Islet of Langerhans (tissue), 1 donor: Measurements from ENCODE around the gene TMEM273.
"Not testable (repeated sequence)": the region's sequence is repeated elsewhere in the genome, so short reads cannot be mapped to it uniquely, and the experiment has no call there.

Source experiments
- FAIRE-seq: peaks from one replicate; lab custom pipeline; 2011; peaks lifted over from hg19 to GRCh38; lab: Jason Lieb, UNC

The TMEM273 gene

GRCh38 chr10:49204119-49204518 is 15.9 kb upstream of the TMEM273 start:
- FAIRE-seq, result no peak

GRCh38 chr10:49202266-49202665 is 14.1 kb upstream of the TMEM273 start:
- FAIRE-seq, result no peak

- no peak for FAIRE-seq
Observed at GRCh38 chr10:49200854-49201253, 12.7 kb upstream of the TMEM273 start.

DNA sequence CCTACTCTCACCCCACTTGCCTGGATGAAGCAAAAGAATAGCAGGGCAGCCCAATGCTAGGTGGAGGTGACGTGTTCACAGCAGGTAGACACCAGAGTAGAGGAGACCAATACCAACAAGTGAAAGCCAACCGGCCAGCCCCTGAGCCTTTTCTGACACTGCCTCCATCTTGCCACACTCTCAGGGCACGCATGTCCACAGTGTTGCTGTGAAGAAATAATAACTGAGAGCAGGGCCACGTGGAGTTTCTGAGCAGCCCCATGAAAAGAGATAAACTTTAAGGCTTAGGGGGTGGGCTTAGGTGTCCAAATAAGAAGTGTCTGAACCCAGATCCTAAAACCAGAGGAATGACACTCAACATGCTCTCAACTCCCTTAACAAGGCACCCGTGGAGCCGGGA is 9.0 kb upstream of the TMEM273 start:
- no peak for FAIRE-seq

- FAIRE-seq, result not testable (repeated sequence)
Observed at GRCh38 chr10:49195864-49196263, 7.7 kb upstream of the TMEM273 start.

- no peak for FAIRE-seq
Observed at GRCh38 chr10:49194212-49194920, 6.2 kb upstream of the TMEM273 start.

DNA sequence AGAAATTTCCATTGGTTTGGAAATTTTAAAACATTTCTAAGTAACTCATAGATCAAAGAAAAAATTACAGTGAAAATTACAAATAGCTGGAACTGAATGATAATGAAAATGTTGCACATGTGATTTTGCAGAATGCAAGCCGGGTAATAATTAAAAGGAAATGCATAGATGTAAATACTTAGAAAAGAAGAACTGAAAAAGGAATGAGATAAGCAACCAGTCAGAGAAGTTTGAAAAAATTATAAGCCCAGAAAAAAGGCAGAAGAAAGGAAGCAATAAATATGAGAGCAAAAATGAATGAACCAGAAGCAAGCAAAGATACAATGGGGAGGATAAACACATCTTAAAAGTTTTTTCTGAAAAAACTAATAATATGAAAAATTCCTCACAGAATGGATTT is 3.2 kb upstream of the TMEM273 start:
- FAIRE-seq, result no peak

- no peak for FAIRE-seq
Observed at GRCh38 chr10:49189422-49189821, 1.2 kb upstream of the TMEM273 start.

DNA sequence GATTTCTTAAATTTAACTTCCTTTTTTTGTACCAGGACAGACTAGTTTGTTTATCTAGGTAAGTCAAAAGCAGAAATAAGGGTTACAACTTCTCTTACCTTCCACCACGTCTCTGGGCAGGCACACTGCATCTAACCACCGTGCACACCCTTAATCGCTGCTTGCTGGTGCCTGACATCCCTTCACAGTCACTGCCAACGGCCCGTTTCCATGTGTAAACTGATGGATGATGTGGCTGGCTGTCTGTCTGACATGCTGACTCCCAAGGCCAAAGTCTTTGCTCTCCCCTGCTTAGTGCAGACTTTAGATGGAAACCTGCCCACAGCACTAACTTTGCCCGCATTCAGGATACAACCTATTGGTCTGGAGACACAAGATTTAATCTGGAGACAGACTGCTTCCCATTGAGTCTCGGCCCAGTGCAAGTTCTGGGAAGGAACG is 1.1 kb downstream of the TMEM273 start:
- no peak for FAIRE-seq

DNA sequence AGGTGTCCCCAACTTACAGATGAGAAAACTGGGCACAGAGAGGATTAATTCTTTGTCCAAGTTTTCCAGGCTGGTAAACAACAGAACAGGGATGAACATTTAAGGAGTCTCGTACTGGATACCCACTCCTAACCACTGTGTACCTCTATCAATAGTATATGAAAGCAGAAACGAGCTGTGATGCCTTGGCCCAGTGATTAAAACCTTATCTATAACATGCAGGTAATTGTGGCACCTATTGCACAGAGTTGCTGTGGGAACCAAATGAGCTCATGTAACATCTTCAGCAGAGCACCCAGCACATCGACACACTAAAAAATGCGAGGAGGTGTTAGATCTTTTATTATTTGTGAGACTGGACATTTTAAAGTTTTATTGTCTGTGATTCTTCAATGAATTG is 1.6 kb downstream of the TMEM273 start:
- FAIRE-seq, result no peak

GRCh38 chr10:49185213-49185612 is 3.0 kb downstream of the TMEM273 start:
- no peak for FAIRE-seq

- no peak for FAIRE-seq
Observed at GRCh38 chr10:49184642-49185111, 3.5 kb downstream of the TMEM273 start.

DNA sequence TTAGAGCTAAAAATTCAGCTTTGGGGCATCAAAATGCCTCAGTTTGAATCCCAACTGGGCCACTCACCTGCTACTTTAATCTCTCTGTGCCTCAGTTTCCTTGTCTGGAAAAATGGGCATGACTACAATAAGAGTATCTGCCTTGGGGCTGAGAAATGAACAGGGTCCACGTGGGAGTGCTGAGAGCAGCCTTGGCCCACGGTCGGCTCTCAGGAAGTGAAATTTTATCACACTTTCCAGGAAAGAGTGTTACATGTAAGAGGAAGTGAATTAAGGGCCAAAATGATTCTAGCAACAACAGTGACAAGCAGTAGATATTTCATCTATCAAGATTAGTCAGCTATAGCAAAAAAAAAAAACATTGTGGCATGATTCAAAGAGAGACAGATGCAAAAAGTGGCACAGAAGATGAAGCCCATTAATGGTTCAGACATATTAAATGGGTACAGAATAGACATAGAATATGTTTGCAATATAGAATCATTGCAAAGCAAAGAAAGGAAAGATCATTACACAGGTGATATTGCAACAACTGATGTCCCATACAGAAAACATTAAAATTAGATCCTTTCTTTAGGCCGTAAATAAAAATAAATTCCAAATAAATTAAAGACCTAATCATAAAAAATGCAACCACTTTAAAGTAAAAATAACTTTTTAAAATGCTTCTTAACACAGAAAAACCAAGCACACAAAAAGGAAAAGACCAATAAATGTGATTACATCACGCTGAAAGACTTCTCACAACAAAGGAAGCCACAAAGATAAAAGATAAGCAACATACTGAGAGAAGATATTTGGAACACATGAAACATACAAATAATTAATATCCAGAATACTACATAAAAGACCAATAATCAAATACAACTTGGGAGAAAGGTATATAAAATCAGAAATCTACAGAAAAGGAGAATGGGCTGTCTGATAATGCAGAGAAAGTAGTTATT is 4.3 kb downstream of the TMEM273 start:
- FAIRE-seq, result no peak

- FAIRE-seq, result no peak
Observed at GRCh38 chr10:49182776-49183175, 5.4 kb downstream of the TMEM273 start.

GRCh38 chr10:49180444-49180860 is 7.7 kb downstream of the TMEM273 start:
- no peak for FAIRE-seq

DNA sequence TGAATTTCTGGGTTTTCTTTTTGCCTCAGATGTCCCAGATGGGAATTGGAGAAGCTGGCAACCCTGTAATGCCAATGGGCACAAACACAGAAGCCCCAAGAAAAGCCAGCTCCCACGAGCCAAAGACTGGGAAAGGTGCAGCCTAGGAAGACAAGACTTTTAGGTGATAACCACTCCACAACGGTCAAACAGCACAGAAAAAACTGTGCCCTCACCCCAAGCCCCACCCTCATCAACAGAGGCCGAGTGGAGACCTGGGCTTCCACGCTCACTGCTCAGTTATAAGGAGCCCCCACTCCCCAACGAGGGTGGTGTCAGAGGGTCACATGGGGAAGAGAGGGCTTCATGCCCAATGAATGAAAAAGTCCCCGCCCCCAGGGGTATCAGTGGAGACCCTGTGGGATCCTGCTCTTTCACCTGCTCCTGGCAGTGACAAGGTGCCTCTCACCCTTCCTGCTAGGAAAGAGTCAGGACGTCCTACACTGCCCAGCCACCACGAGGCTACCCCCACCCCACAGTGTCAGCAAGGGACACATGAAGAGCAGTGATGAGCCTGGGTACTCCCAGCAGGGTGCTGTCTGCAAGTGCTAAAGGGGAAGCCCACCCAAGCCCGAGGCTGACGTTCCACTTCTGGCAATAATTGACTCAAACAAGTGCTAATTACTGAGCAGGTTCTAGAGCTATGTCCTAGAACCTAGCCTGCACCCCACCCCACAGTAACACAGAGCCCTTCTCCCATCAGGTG is 8.3 kb downstream of the TMEM273 start:
- FAIRE-seq, result no peak

DNA sequence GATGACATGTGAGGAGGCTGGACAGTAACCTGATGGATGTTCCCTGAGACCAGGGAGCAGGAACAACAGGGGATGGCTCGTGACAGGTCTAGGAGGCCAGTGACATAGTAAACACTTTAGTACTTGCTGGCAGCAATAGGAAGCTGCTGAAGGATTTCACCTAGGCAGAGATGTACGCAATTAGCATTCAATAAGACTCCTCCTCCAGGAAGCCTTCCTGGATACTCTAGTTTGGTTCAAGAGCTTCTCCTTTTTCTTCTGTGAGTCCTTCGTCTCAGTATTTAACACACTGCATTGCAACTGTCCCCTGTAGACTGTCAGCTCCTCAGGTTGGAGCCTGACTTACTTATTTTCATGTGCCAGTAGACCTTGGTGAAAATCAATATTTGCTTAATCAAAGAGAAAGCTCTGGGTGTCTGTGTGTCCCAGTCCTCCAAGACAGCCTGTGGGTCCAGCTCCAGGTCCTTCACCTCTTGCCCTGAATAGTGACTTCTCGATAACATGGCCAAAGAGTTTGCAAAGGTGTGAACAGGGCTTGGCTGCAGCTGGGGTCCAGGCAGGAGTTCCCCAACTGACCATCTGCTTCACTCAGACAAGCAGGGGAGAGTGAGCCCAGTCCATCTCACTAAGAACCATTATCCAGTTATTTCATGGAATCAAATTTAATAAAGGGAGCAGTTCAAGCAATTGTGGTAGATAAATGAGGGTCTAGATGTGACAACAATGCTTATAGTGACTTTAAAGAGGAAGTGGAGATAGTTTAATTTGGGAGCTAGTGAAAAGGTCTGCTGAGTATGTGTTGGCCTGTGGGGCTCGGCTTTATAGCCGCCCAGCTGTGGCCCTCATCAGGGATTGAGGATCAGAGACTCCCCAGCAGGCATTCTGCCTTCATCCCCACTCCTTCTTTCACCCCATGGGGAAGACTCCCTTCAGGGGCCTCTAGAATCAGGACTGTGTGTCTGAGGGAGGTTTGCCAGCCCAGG is 9.4 kb downstream of the TMEM273 start:
- no peak for FAIRE-seq

- no peak for FAIRE-seq
Observed at GRCh38 chr10:49177391-49178355, 10.5 kb downstream of the TMEM273 start.

DNA sequence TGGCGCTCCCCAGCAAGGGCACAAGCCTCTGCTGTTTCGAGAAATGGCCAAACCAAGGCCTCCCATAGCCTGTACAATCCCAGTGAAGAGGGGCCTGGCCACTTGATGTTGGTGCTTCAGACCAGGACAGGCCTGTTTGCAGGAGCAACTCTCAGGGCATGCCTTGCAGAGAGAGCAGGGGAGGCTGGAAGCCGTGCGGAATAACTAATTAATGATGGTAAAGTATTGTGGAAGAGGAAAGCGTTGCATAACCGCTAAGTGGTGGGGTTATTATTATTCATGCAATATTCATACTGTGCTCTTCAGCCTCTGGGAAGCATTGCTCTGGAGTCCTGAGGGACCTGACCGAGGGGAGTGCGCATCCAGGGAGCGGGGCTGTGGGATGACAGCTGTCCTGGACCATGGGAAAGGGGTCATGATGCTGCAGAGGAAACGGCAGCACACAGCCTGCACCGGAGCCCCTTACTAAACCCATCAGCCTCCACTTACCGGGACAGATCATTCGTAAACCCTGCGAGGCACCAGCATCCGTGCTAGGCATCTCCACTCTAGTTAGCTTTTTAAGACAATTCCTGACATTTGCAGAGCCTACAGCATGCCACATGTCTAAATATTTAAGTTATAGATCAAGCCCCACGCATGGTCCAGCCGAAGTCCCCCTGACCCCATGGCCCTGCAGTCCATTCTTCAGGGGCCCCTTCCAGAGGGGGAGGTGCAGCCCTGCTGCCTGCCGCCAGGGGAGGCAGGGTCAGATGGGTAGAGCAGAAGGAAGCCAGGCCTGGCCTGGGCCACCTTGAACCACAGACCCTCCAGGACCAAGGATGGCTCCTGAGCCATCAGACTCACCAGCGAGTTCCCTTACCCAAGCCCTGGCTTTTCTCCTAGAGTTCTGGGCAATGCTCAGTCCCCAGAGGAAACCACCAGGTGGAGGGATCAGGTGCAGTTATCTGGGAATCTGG is 11.6 kb downstream of the TMEM273 start:
- FAIRE-seq, result no peak
